MCF 10A (cell line): ENCODE results near the gene POLD4. TPM values are rescaled to one million over a fixed set of nuclear protein-coding genes. Genes with fewer than 3 reads are reported as not detected.
"Not testable (repeated sequence)": the region's sequence is repeated elsewhere in the genome, so short reads cannot be mapped to it uniquely, and the experiment has no call there.

ENCODE experiments used
- BruUV-seq: library from RNA; stranded (reverse); fragments of 400-500 nt; replicated peaks from 2 replicates; lab custom pipeline; 2021; lab: Mats Ljungman, UMichigan
- CTCF ChIA-PET: fragments of 300-600 bp; sonication (Branson Sonifier 250); formaldehyde crosslinking; extraction: SDS; loops from one replicate; lab custom pipeline; 2021; ENCODE audit warnings: antibody characterized with exemption, inconsistent platforms; lab: Yijun Ruan, JAX
- POLR2A ChIA-PET: fragments of 300-600, 350-650 bp; sonication (Branson Sonifier 250); formaldehyde crosslinking; extraction: SDS; loops from one replicate; lab custom pipeline; 2020; ENCODE audit warnings: antibody characterized with exemption, inconsistent platforms; lab: Yijun Ruan, JAX
- DNase-seq: peaks from one replicate; pipeline ENCODE4 v3.0.0-alpha.2; 2018; ENCODE audit not compliant: unreplicated experiment
- H3K27ac Mint-ChIP-seq: one replicate; pipeline ENCODE4 v1.8.0; 2022; ENCODE audit warnings: mild to moderate bottlenecking, low read depth, mixed read lengths; ENCODE audit not compliant: unreplicated experiment
- H3K27me3 Mint-ChIP-seq: one replicate; pipeline ENCODE4 v1.8.0; 2022; ENCODE audit warnings: mixed read lengths; ENCODE audit not compliant: insufficient read depth, unreplicated experiment
- H3K36me3 Mint-ChIP-seq: one replicate; pipeline ENCODE4 v1.8.0; 2022; ENCODE audit warnings: mild to moderate bottlenecking, moderate library complexity, mixed read lengths; ENCODE audit not compliant: insufficient read depth, unreplicated experiment
- H3K4me1 Mint-ChIP-seq: one replicate; pipeline ENCODE4 v1.8.0; 2022; ENCODE audit warnings: mixed read lengths; ENCODE audit not compliant: insufficient read depth, unreplicated experiment
- H3K4me3 Mint-ChIP-seq: one replicate; pipeline ENCODE4 v1.8.0; 2022; ENCODE audit warnings: mild to moderate bottlenecking, moderate library complexity, mixed read lengths; ENCODE audit not compliant: unreplicated experiment
- H3K9me3 Mint-ChIP-seq: one replicate; pipeline ENCODE4 v1.8.0; 2022; ENCODE audit warnings: mixed read lengths; ENCODE audit not compliant: unreplicated experiment
- intact Hi-C: fragments of 100-400 bp; cut with micrococcal nuclease; formaldehyde crosslinking; loops from 2 replicates; pipeline ENCODE4 v1.14.1; 2022
- total RNA-seq: library from RNA; stranded (reverse); gene quantifications from 2 replicates; pipeline ENCODE4 v1.2.3, GENCODE V29; 2022
- TF ChIP-seq, protein P1 (sequence below): fragments of 200-600 bp; IDR thresholded peaks from one replicate; pipeline ENCODE4 v1.8.0; 2022; ENCODE audit warnings: antibody characterized with exemption, mild to moderate bottlenecking; ENCODE audit not compliant: unreplicated experiment

The POLD4 gene
- total RNA-seq, 1 experiment from 2014 or later = 54.8 TPM

DNA sequence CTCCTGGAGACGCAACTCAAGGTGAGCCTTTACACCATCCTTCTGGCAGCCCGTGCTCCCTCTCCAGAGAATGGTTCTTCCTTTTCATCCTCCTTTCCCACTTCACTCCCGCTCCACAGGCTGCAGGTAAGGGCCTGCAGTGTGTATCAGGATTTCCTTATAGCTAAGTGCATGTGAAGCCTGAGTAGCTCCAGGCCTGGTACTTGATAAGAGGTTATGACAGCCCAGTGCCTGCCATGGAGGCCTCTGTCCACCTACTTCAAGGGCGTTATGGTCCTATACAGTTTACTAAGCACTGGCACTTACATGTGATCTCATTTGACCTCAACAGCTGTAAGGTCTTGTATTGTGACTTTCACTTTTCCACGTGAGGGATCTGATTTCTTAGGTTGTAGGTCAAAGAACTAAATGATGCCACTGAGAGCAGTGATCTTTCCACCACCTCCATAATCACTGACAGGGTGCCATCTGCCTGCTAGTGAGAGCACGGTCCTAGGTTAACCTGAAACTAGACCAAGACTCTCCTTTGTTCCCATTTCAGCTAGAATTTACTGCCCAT is 32.0 kb downstream of the POLD4 start:
- POLR2A ChIA-PET = interaction anchor here (0.6 to 2.2 kb wide), 4 partner anchors 9 to 81 kb away, joined by 3 to 11 read pairs (median 4); partner anchors contain the start of gene POLD4
- H3K4me1 Mint-ChIP-seq = peaks cover 11% of the 10 kb centered on the region
- DNase-seq = no peak

DNA sequence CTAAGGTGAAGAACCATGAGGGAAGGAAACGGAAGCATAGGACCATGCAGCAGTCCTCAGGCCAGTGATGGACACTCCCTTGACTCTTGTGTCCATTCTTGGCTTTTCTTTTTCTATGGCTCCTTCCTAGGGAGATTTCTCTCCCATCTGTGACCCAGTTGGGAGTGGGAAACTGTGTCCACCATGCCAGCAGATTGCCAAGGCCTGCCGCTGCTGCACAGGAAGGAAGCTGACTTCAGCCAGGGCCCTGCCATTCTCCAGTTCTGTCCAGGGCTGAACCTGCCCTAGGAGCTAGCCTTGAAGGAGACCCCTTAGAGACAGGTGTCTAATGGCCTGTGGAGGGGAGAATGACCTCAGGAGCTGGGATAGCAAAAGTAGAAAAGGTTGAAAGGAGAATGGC is 32.7 kb downstream of the POLD4 start:
- POLR2A ChIA-PET = interaction anchor here (2.2 to 8.6 kb wide), 3 partner anchors 17 to 33 kb away, joined by 11 to 107 read pairs (median 28); partner anchors contain the start of genes POLD4 and SSH3
- Mint-ChIP-seq H3K27me3 (no peaks in the 10 kb centered on the region), H3K4me1 (peaks cover 11% of the 10 kb centered on the region), H3K4me3 (no peak overlapping the region), H3K36me3 (peaks cover 13% of the 10 kb centered on the region), H3K9me3 (no peaks in the 10 kb centered on the region), H3K27ac (no peak overlapping the region)
- BruUV-seq = no TSS peak
- DNase-seq = no peak
- TF ChIP-seq, protein P1, sequence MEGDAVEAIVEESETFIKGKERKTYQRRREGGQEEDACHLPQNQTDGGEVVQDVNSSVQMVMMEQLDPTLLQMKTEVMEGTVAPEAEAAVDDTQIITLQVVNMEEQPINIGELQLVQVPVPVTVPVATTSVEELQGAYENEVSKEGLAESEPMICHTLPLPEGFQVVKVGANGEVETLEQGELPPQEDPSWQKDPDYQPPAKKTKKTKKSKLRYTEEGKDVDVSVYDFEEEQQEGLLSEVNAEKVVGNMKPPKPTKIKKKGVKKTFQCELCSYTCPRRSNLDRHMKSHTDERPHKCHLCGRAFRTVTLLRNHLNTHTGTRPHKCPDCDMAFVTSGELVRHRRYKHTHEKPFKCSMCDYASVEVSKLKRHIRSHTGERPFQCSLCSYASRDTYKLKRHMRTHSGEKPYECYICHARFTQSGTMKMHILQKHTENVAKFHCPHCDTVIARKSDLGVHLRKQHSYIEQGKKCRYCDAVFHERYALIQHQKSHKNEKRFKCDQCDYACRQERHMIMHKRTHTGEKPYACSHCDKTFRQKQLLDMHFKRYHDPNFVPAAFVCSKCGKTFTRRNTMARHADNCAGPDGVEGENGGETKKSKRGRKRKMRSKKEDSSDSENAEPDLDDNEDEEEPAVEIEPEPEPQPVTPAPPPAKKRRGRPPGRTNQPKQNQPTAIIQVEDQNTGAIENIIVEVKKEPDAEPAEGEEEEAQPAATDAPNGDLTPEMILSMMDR = no peak
- intact Hi-C loops = no loop called here
- CTCF ChIA-PET = interaction anchor here (0.5 to 6.9 kb wide), 8 partner anchors 18 to 62 kb away, joined by 3 to 104 read pairs (median 10); no protein-coding TSS in a partner anchor

More for the DNA sequence above, 32.0 kb downstream of the POLD4 start:
- no TSS peak for BruUV-seq
- peaks cover 19% of the 10 kb centered on the region for H3K36me3 Mint-ChIP-seq
- H3K4me3 Mint-ChIP-seq = no peak overlapping the region
- intact Hi-C loops = no loop called here
- CTCF ChIA-PET = interaction anchor here (0.6 to 6.9 kb wide), 7 partner anchors 17 to 61 kb away, joined by 3 to 104 read pairs (median 15); no protein-coding TSS in a partner anchor
- no peaks in the 10 kb centered on the region for H3K27me3 Mint-ChIP-seq
- TF ChIP-seq, protein P1 = no peak
- H3K27ac Mint-ChIP-seq = no peak overlapping the region
- H3K9me3 Mint-ChIP-seq = no peaks in the 10 kb centered on the region

DNA sequence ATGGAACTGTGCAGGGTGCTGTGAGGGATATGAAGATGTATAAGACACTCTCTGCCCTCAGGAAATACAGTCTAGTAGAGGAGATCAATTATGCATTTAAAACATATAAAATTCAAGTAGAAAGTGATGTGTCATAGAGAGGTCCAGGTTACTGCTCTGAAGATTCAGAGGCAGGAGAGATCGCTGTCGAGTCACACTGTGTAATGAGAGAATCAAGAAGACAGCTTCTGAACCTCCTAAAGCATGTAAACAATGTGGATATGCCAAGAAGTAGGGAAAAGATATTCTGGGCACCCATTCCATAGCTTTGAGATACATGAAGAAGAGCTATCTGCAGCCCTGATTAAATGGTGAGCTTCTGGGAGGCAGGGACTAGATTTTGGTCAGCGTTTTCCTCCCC is 33.3 kb downstream of the POLD4 start:
- Mint-ChIP-seq H3K9me3 (no peaks in the 10 kb centered on the region), H3K27ac (no peak overlapping the region), H3K36me3 (peaks cover 8% of the 10 kb centered on the region), H3K27me3 (no peaks in the 10 kb centered on the region), H3K4me3 (no peak overlapping the region), H3K4me1 (peaks cover 11% of the 10 kb centered on the region)
- TF ChIP-seq, protein P1 = no peak
- intact Hi-C loops = no loop called here
- no TSS peak for BruUV-seq
- CTCF ChIA-PET = interaction anchor here (1.1 to 6.9 kb wide), 8 partner anchors 26 to 266 kb away, joined by 4 to 104 read pairs (median 11); partner anchors contain the start of gene POLD4
- POLR2A ChIA-PET = interaction anchor here (2.2 to 8.6 kb wide), 5 partner anchors 17 to 57 kb away, joined by 11 to 107 read pairs (median 28); partner anchors contain the start of genes ANKRD13D, POLD4 and SSH3
- no peak for DNase-seq

DNA sequence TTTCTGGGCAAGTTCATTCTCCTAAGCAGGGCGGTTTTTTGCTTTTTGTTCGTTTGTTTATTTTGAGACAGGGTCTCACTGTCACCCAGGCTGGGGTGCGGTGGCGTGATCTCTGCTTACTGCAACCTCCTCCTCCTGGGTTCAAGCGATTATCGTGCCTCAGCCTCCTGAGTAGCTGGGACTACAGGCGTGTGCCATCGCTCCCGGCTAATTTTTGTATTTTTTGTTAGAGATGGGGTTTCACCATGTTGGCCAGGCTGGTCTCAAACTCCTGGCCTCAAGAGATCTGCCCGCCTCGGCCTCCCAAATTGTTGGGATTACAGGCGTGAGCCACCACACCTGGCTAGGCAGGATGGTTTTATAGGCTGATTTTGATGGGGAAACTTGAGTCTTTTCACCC is 34.5 kb downstream of the POLD4 start:
- H3K4me3 Mint-ChIP-seq = peak overlapping the region; percentile 99
- DNase-seq, H3K9me3 Mint-ChIP-seq, intact Hi-C loops, BruUV-seq, H3K27me3 Mint-ChIP-seq, H3K36me3 Mint-ChIP-seq: not testable (repeated sequence)
- peak overlapping the region; percentile 93 for H3K27ac Mint-ChIP-seq
- CTCF ChIA-PET = interaction anchor here (0.8 to 6.9 kb wide), 9 partner anchors 27 to 64 kb away, joined by 4 to 104 read pairs (median 10); partner anchors contain the start of gene POLD4
- H3K4me1 Mint-ChIP-seq = peaks cover 15% of the 10 kb centered on the region
- POLR2A ChIA-PET = interaction anchor here (0.8 to 8.6 kb wide), 12 partner anchors 9 to 263 kb away, joined by 3 to 107 read pairs (median 26); partner anchors contain the start of genes ANKRD13D, GRK2, POLD4 and SSH3
